Measurements from ENCODE around the gene ANKH.

ANKH gene

GRCh38 chr5:14659821-14660607 lies 211.6 kb downstream of the ANKH start:
- DNase-seq: no peak

- no peak for DNase-seq
Observed at GRCh38 chr5:14656898-14657297, 214.7 kb downstream of the ANKH start.

- DNase-seq: peak; percentile 10
Observed at GRCh38 chr5:14655146-14655741, 216.3 kb downstream of the ANKH start.

Data from NCI-H2029 treated with DMSO at 0.1 percent for 48 hours (cell line).